Fibroblast of lung (primary cell): Measurements from ENCODE around the gene ATP6V0D1.

ENCODE experiments used
- CTCF ChIP-seq, 2 donors: IDR thresholded peaks in 1 of 2; conservative IDR thresholded peaks in 1 of 2; 1 replicate in 1 of 2; 2 replicates in 1 of 2; pipeline ENCODE4 v1.5.1; 2011 to 2012; ENCODE audit warnings: low read length in 2 of 2, control low read depth in 1 of 2, inconsistent platforms in 1 of 2, low read depth in 1 of 2, mild to moderate bottlenecking in 1 of 2
- EZH2 ChIP-seq: IDR thresholded peaks from 2 replicates; pipeline ENCODE4 v1.5.1; 2012; ENCODE audit warnings: low read length, control low read depth, mild to moderate bottlenecking; ENCODE audit errors: missing control alignments

DNA sequence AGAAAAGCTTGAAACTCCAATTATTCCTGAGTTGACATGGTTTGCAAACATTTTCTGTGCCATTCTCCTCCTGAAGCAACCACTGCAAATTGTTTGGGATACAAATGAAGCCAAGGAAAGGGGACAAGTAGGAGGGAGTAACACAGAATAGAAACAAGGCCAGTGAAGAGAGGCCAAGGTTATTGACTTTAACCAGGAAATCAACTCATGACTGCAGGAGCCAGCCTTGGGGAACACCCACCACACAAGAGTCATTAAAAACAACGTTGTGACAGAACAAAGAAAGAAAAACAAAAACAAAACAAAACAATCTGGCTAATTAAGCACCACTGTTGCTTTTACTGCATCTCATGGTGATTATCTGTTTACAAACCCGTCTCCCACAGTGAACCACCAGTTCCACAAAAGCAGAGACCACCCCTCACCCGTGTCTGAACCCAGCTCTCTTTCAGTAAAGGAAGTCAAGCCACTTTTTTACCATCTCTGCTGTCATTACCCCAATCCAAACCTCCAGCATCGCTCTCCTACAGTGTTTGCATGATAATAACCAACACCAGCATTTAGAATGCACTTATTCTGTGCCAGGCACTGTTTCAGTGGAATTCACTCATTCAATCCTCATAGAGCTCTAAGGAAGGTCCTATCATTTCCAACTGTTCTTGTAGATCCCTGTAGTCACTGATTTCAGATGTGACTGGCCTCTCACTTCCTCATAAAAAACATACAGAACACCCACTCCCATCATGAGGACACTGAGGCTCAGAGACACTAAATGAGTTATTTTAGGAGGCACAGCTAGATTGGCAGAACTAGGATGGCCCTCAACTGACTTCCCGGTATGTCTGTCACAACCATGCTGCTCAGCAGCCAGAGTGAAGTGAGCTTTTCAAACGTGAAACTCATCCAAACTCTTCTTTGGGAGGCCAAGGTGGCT is 66.7 kb downstream of the ATP6V0D1 start:
- no peak for TF ChIP-seq CTCF (conservative IDR thresholded peaks at IDR 0.05 in 1 of 2, IDR thresholded peaks at IDR 0.05 in 1 of 2; ENCODE audit: low read depth in 1 of 2, low read length in 2 of 2)
- TF ChIP-seq EZH2 = no peak
